ENCODE measurements around the gene PCMTD2. TPM values are rescaled to one million over a fixed set of nuclear protein-coding genes. Genes with fewer than 3 reads are reported as not detected.

The PCMTD2 gene
- total and polyA plus RNA-seq, 2 of the 13 experiments (the other 11 are each of a cell fraction or from before 2014, with no cell fraction given): 47.0 to 76.9 TPM

GRCh38 chr20:64256282-64256935, 861 bp downstream of the PCMTD2 start (continued):
- TF ChIP-seq ZNF12 (CRISPR knock-in tag; IDR thresholded peaks at IDR 0.05) (no peak), AHDC1 (CRISPR knock-in tag; IDR thresholded peaks at IDR 0.05; ENCODE audit: borderline replicate concordance) (no peak), ZNF253 (CRISPR knock-in tag; IDR thresholded peaks at IDR 0.05; ENCODE audit: borderline replicate concordance) (no peak), ZSCAN20 (CRISPR knock-in tag; IDR thresholded peaks at IDR 0.05; ENCODE audit: borderline replicate concordance) (no peak), DRAP1 (CRISPR knock-in tag; IDR thresholded peaks at IDR 0.05) (no peak), ZNF609 (CRISPR knock-in tag; IDR thresholded peaks at IDR 0.05; ENCODE audit: borderline replicate concordance) (no peak), KAT8 (CRISPR knock-in tag; IDR thresholded peaks at IDR 0.05) (no peak), ZFP36 (IDR thresholded peaks at IDR 0.05; ENCODE audit: borderline replicate concordance, low read depth, low read length, partially characterized antibody) (no peak), ZBTB39 (CRISPR knock-in tag; IDR thresholded peaks at IDR 0.05) (0 out of 2 replicates have a peak, but pooled peaks have one; percentile 18), ZNF644 (CRISPR knock-in tag; IDR thresholded peaks at IDR 0.05; ENCODE audit: low read depth) (no peak), ARNT (IDR thresholded peaks at IDR 0.05) (no peak), AKAP8 (CRISPR knock-in tag; IDR thresholded peaks at IDR 0.05) (no peak; the same call in 1 of the 2 replicates), TAF1 (CRISPR knock-in tag; IDR thresholded peaks at IDR 0.05) (no peak), GPN1 (CRISPR knock-in tag; IDR thresholded peaks at IDR 0.05; ENCODE audit: borderline replicate concordance) (no peak), ZNF841 (CRISPR knock-in tag; IDR thresholded peaks at IDR 0.05; ENCODE audit: borderline replicate concordance) (no peak), ZNF124 (CRISPR knock-in tag; IDR thresholded peaks at IDR 0.05) (no peak), MED13 (CRISPR knock-in tag; IDR thresholded peaks at IDR 0.05) (no peak)
